Measurements from ENCODE around the gene PDE3B. TPM values are rescaled to one million over a fixed set of nuclear protein-coding genes. Genes with fewer than 3 reads are reported as not detected.

The PDE3B gene
- total and polyA plus RNA-seq, 2 donors = 9.8 to 32.9 TPM

- no peak overlapping the region for H3K27ac ChIP-seq (ENCODE audit: low read depth in 1 of 2, low read length in 1 of 2)
- no peaks in the 10 kb centered on the region for H3K27me3 ChIP-seq (ENCODE audit: control insufficient read depth in 2 of 2, insufficient read depth in 1 of 2, low read length in 1 of 2)
- H3K4me1 ChIP-seq (ENCODE audit: control insufficient read depth in 2 of 2, insufficient read depth in 2 of 2, low read length in 2 of 2) = peaks cover 0 to 4% of the 10 kb centered on the region in 2 donors
- DNase-seq (ENCODE audit: low read depth in 6 of 9, low spot score in 9 of 9) = no peak
- no peak overlapping the region for H3K4me3 ChIP-seq (ENCODE audit: low read length in 2 of 2)
- H3K9me3 ChIP-seq (ENCODE audit: control insufficient read depth in 2 of 2, insufficient read depth in 1 of 2, low read length in 1 of 2) = no peaks in the 10 kb centered on the region
- 96% methylated on average over 7 of the region's 7 CpGs for WGBS
- H3K36me3 ChIP-seq (ENCODE audit: control insufficient read depth in 2 of 2, insufficient read depth in 2 of 2, low read length in 1 of 2) = no peaks in the 10 kb centered on the region
These were observed 25.9 kb downstream of the PDE3B start for GRCh38 chr11:14669499-14669898.

GRCh38 chr11:14669958-14670357, 26.4 kb downstream of the PDE3B start:
- H3K27ac ChIP-seq (ENCODE audit: low read depth in 1 of 2, low read length in 1 of 2) = no peak overlapping the region
- peaks cover 0 to 4% of the 10 kb centered on the region in 2 donors for H3K4me1 ChIP-seq (ENCODE audit: control insufficient read depth in 2 of 2, insufficient read depth in 2 of 2, low read length in 2 of 2)
- 97% methylated on average over 3 of the region's 3 CpGs for WGBS
- no peaks in the 10 kb centered on the region for H3K36me3 ChIP-seq (ENCODE audit: control insufficient read depth in 2 of 2, insufficient read depth in 2 of 2, low read length in 1 of 2)
- no peak for DNase-seq (ENCODE audit: low read depth in 6 of 9, low spot score in 9 of 9)
- H3K4me3 ChIP-seq (ENCODE audit: low read length in 2 of 2) = no peak overlapping the region
- no peaks in the 10 kb centered on the region for H3K27me3 ChIP-seq (ENCODE audit: control insufficient read depth in 2 of 2, insufficient read depth in 1 of 2, low read length in 1 of 2)
- no peaks in the 10 kb centered on the region for H3K9me3 ChIP-seq (ENCODE audit: control insufficient read depth in 2 of 2, insufficient read depth in 1 of 2, low read length in 1 of 2)

GRCh38 chr11:14672635-14673034, 29.0 kb downstream of the PDE3B start:
- 97% methylated on average over 2 of the region's 2 CpGs for WGBS
- Histone ChIP-seq H3K27me3 (ENCODE audit: control insufficient read depth in 2 of 2, insufficient read depth in 1 of 2, low read length in 1 of 2) (no peaks in the 10 kb centered on the region), H3K36me3 (ENCODE audit: control insufficient read depth in 2 of 2, insufficient read depth in 2 of 2, low read length in 1 of 2) (no peaks in the 10 kb centered on the region), H3K9me3 (ENCODE audit: control insufficient read depth in 2 of 2, insufficient read depth in 1 of 2, low read length in 1 of 2) (no peaks in the 10 kb centered on the region), H3K4me3 (ENCODE audit: low read length in 2 of 2) (no peak overlapping the region), H3K4me1 (ENCODE audit: control insufficient read depth in 2 of 2, insufficient read depth in 2 of 2, low read length in 2 of 2) (peaks cover 0 to 4% of the 10 kb centered on the region in 2 donors), H3K27ac (ENCODE audit: low read depth in 1 of 2, low read length in 1 of 2) (no peak overlapping the region)
- DNase-seq (ENCODE audit: low read depth in 6 of 9, low spot score in 9 of 9) = no peak

DNA sequence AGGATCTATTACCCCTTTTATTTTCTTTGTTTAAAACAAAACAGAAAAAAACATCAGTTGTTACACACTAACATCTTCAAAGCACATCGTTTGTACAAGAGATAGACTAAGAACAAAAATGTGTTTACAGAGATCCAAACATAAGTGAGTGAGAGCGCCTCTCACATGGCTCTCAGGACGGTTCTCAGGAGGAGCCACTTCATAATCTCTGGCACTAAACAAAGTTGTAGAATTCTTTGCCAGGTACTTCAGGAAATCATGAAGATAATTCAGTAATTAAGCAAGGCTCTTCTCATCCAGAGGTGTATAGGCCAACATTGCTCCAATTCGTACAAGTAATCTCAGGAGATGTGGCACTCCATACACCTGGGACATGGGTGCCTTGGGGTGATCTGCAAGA, 29.8 kb downstream of the PDE3B start:
- Histone ChIP-seq H3K4me1 (ENCODE audit: control insufficient read depth in 2 of 2, insufficient read depth in 2 of 2, low read length in 2 of 2) (peaks cover 0 to 4% of the 10 kb centered on the region in 2 donors), H3K4me3 (ENCODE audit: low read length in 2 of 2) (no peak overlapping the region), H3K36me3 (ENCODE audit: control insufficient read depth in 2 of 2, insufficient read depth in 2 of 2, low read length in 1 of 2) (no peaks in the 10 kb centered on the region), H3K9me3 (ENCODE audit: control insufficient read depth in 2 of 2, insufficient read depth in 1 of 2, low read length in 1 of 2) (no peaks in the 10 kb centered on the region), H3K27ac (ENCODE audit: low read depth in 1 of 2, low read length in 1 of 2) (no peak overlapping the region), H3K27me3 (ENCODE audit: control insufficient read depth in 2 of 2, insufficient read depth in 1 of 2, low read length in 1 of 2) (no peaks in the 10 kb centered on the region)
- 96% methylated on average over 4 of the region's 4 CpGs for WGBS
- DNase-seq (ENCODE audit: low read depth in 6 of 9, low spot score in 9 of 9) = no peak

DNA sequence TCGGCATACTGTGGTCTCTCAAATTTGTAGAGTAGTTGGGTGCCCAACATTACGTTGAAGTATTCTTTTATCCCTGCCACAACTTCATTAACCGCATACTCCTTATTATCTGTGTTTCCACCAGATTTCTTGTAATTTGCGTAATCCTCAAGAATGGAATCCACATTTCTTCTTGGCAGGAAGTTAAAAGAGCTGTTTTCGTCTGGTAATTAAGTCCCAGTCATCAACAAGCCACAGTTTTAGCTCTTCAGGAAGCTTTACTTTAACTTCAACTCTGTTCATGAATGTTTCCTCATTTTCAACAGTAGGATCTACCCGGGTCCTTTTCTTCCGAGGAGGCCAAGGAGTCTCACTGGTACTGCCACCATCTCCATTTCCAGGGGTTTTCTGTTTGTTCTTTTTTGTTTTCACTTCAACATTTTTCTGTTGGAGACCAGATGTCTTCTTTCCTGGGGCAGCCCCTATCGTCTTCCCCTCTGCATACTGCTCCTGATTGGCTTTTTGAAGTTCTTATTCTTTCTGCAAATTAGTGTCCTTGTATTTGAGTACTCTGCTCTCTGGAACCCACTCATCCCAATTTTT, 30.3 kb downstream of the PDE3B start:
- H3K36me3 ChIP-seq (ENCODE audit: control insufficient read depth in 2 of 2, insufficient read depth in 2 of 2, low read length in 1 of 2) = no peaks in the 10 kb centered on the region
- 81% methylated on average over 8 of the region's 8 CpGs for WGBS
- no peak overlapping the region for H3K27ac ChIP-seq (ENCODE audit: low read depth in 1 of 2, low read length in 1 of 2)
- no peaks in the 10 kb centered on the region for H3K9me3 ChIP-seq (ENCODE audit: control insufficient read depth in 2 of 2, insufficient read depth in 1 of 2, low read length in 1 of 2)
- DNase-seq (ENCODE audit: low read depth in 6 of 9, low spot score in 9 of 9) = no peak
- peaks cover 0 to 2% of the 10 kb centered on the region in 2 donors for H3K4me1 ChIP-seq (ENCODE audit: control insufficient read depth in 2 of 2, insufficient read depth in 2 of 2, low read length in 2 of 2)
- H3K27me3 ChIP-seq (ENCODE audit: control insufficient read depth in 2 of 2, insufficient read depth in 1 of 2, low read length in 1 of 2) = no peaks in the 10 kb centered on the region
- no peak overlapping the region for H3K4me3 ChIP-seq (ENCODE audit: low read length in 2 of 2)

DNA sequence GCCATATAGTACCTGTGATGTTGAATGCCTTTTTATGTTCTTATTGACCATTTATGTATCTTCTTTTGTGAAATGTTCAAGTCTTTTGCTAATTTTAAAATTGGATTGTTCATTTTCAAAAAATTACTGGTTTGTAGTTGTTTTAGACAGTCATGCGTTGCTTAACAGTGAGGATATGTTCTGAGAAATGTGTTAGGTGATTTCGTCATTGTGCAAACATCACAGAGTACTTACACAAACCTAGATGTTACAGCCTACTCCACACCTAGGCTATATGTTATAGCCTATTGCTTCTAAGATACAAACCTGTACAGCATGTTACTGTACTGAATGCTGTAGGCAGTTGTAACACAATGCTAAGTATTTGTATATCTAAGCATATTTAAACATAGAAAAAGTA, 32.5 kb downstream of the PDE3B start:
- no peak for DNase-seq (ENCODE audit: low read depth in 6 of 9, low spot score in 9 of 9)
- Histone ChIP-seq H3K27me3 (ENCODE audit: control insufficient read depth in 2 of 2, insufficient read depth in 1 of 2, low read length in 1 of 2) (no peaks in the 10 kb centered on the region), H3K9me3 (ENCODE audit: control insufficient read depth in 2 of 2, insufficient read depth in 1 of 2, low read length in 1 of 2) (peaks cover 0 to 5% of the 10 kb centered on the region in 2 donors), H3K27ac (ENCODE audit: low read depth in 1 of 2, low read length in 1 of 2) (no peak overlapping the region), H3K36me3 (ENCODE audit: control insufficient read depth in 2 of 2, insufficient read depth in 2 of 2, low read length in 1 of 2) (no peaks in the 10 kb centered on the region), H3K4me3 (ENCODE audit: low read length in 2 of 2) (no peak overlapping the region), H3K4me1 (ENCODE audit: control insufficient read depth in 2 of 2, insufficient read depth in 2 of 2, low read length in 2 of 2) (no peaks in the 10 kb centered on the region)
- 100% methylated on average over 2 of the region's 2 CpGs for WGBS

DNA sequence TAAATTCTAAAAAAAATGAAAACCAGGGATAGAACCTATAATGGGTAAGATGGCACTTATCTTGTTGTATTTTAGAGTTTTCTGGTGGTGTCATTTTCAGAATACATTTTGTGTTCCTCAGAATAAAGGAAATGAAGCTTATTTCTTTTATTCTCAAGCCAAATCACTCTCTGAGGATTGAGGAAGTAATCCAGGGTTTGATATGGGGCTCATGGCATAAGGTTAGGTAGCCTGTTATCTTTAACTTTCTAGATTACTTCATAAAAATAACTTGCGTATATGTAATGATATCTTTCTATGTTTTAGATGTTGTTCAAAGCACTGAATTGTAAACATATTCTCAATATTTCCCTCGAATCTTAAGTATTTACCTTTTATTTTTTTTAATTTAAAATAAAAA, 33.5 kb downstream of the PDE3B start:
- 98% methylated on average over 2 of the region's 2 CpGs for WGBS
- no peak for DNase-seq (ENCODE audit: low read depth in 6 of 9, low spot score in 9 of 9)
- no peak overlapping the region for H3K4me3 ChIP-seq (ENCODE audit: low read length in 2 of 2)
- no peaks in the 10 kb centered on the region for H3K4me1 ChIP-seq (ENCODE audit: control insufficient read depth in 2 of 2, insufficient read depth in 2 of 2, low read length in 2 of 2)
- H3K27me3 ChIP-seq (ENCODE audit: control insufficient read depth in 2 of 2, insufficient read depth in 1 of 2, low read length in 1 of 2) = no peaks in the 10 kb centered on the region
- peaks cover 0 to 5% of the 10 kb centered on the region in 2 donors for H3K9me3 ChIP-seq (ENCODE audit: control insufficient read depth in 2 of 2, insufficient read depth in 1 of 2, low read length in 1 of 2)
- no peak overlapping the region for H3K27ac ChIP-seq (ENCODE audit: low read depth in 1 of 2, low read length in 1 of 2)
- H3K36me3 ChIP-seq (ENCODE audit: control insufficient read depth in 2 of 2, insufficient read depth in 2 of 2, low read length in 1 of 2) = no peaks in the 10 kb centered on the region

- Histone ChIP-seq H3K36me3 (ENCODE audit: control insufficient read depth in 2 of 2, insufficient read depth in 2 of 2, low read length in 1 of 2) (no peaks in the 10 kb centered on the region), H3K4me1 (ENCODE audit: control insufficient read depth in 2 of 2, insufficient read depth in 2 of 2, low read length in 2 of 2) (no peaks in the 10 kb centered on the region), H3K4me3 (ENCODE audit: low read length in 2 of 2) (no peak overlapping the region), H3K9me3 (ENCODE audit: control insufficient read depth in 2 of 2, insufficient read depth in 1 of 2, low read length in 1 of 2) (peaks cover 0 to 5% of the 10 kb centered on the region in 2 donors), H3K27me3 (ENCODE audit: control insufficient read depth in 2 of 2, insufficient read depth in 1 of 2, low read length in 1 of 2) (no peaks in the 10 kb centered on the region), H3K27ac (ENCODE audit: low read depth in 1 of 2, low read length in 1 of 2) (no peak overlapping the region)
- DNase-seq (ENCODE audit: low read depth in 6 of 9, low spot score in 9 of 9) = no peak
- WGBS = 78% methylated on average over 2 of the region's 2 CpGs
These were observed 34.7 kb downstream of the PDE3B start for GRCh38 chr11:14678350-14678749.

- 95% methylated on average over 3 of the region's 3 CpGs for WGBS
- Histone ChIP-seq H3K27me3 (ENCODE audit: control insufficient read depth in 2 of 2, insufficient read depth in 1 of 2, low read length in 1 of 2) (no peaks in the 10 kb centered on the region), H3K36me3 (ENCODE audit: control insufficient read depth in 2 of 2, insufficient read depth in 2 of 2, low read length in 1 of 2) (no peaks in the 10 kb centered on the region), H3K9me3 (ENCODE audit: control insufficient read depth in 2 of 2, insufficient read depth in 1 of 2, low read length in 1 of 2) (peaks cover 0 to 5% of the 10 kb centered on the region in 2 donors), H3K27ac (ENCODE audit: low read depth in 1 of 2, low read length in 1 of 2) (no peak overlapping the region), H3K4me1 (ENCODE audit: control insufficient read depth in 2 of 2, insufficient read depth in 2 of 2, low read length in 2 of 2) (peaks cover 0 to 6% of the 10 kb centered on the region in 2 donors), H3K4me3 (ENCODE audit: low read length in 2 of 2) (no peak overlapping the region)
- DNase-seq (ENCODE audit: low read depth in 6 of 9, low spot score in 9 of 9) = no peak
These were observed 36.1 kb downstream of the PDE3B start for GRCh38 chr11:14679662-14680061.
